HG03520 (cell line): ENCODE measurements around the gene RBM47.

Experiments used
- ATAC-seq: cut with Tn5 transposase; IDR thresholded peaks from one replicate; pipeline ENCODE4 v1.9.1; 2021; ENCODE audit warnings: mild to moderate bottlenecking, moderate library complexity; ENCODE audit not compliant: unreplicated experiment

The RBM47 gene

DNA sequence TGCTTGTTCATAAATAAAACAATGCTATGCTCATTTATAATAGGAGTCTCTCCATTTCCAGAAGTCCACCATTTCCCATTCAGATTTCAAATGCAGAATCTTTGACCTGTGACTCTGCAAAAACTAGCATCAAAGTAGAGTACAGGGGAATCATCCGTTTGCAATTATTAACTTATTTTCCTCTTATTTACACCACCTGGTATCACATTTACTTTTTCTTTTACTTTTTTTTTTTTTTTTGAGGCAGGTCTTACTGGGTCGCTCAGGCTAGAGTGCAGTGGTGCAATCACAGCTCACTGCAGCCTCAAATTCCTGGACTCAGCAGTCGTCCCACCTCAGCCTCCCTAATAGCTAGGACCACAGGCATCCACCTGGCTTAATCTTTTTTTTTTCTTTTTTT, 37.6 kb downstream of the RBM47 start:
- no peak for ATAC-seq

GRCh38 chr4:40587826-40588225, 41.8 kb downstream of the RBM47 start:
- no peak for ATAC-seq

DNA sequence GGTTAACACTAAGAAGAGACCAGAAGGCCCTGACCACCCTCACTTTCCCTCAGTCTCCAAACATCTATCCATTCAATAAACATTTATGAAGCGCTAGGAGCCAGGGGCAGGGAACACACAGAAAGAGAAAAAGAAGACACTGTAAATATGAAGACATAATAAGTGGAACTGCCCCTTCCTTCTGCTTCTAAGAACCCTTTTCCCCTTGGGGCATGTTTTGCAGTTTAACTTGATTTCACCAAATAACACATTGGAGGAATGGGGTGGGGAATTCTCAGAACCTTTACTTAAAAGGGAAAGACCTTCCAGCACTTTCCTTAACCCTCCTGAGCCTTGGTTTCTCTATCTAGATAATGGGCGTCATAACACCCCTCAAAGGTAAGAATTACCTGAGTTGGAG, 42.3 kb downstream of the RBM47 start:
- ATAC-seq: no peak

- no peak for ATAC-seq
Measured at GRCh38 chr4:40586729-40587128, 42.9 kb downstream of the RBM47 start.

DNA sequence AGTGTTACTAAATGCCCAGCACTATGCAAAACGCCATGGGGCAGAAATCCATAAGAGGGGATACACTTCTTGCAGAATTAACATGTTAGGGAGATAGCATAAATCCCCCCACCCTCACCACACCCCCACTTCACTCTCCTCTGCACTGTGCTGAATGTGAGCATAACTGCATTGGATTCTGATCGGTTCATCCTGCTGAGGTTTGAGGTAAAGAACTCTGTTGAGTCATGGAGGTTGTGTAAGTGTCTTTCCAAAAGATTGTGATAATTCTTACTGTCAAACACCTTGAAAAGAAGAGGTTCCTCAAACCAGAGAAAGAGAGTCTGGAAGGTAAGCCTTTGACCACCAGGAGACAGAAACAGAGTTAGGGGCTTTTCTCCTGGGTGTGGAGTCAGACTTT, 43.6 kb downstream of the RBM47 start:
- no peak for ATAC-seq

DNA sequence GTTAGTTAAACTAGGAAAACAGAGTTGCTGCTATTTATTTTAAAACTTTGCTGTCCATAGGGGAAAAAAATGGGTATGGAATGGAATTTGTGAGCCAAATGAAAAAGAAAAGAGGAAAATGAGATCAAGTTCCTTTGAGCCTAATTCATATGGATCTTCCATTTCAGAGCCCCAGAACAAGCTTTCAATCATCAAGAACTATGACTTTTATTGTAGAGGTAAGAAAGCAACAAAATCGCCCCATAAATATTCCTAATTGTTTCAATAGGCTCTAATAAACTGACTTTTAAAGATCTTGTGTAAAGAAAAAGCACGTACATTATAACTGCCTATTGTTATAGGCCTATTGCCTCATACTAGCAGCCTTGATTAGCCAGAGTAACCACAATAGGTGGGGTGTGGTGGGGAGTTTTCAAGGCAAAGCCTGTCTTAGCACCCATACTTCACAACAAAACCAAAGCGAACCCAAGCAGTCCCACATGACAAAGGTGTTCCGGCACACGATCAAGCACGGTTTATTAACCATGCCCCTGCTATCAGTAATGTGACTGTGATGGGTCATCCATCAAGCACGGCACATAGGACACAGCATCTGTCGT, 44.4 kb downstream of the RBM47 start:
- ATAC-seq: no peak

DNA sequence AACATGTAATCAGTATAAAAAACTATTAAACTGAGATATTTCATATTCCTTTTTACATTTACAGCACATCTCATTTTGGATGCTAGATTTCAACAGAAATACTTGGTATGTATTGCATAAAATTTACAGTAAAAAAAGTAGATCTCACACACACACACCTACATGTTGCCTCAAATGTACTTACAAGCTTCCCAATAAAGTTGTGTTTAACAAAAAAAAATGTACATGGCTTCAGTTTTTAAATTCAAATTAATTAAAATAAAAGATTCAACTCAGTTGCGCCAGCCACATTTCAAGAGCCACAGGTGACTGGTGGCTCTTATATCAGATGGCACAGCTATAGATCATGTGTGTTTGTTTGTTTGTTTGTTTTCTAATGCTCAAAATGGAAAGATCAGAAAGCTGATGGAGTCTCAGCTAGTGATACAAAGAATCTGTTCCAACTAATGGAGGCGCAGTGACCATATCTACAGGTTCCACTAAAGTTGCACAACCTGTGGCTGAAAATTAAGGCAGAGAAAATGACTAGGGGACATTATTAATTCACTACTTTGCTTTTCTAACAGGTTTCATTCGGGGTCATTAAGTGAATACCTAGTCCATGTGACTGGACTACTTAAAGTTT, 45.0 kb downstream of the RBM47 start:
- no peak for ATAC-seq

GRCh38 chr4:40583850-40584439, 45.7 kb downstream of the RBM47 start:
- ATAC-seq: no peak

- no peak for ATAC-seq
Measured at GRCh38 chr4:40582413-40582812, 47.3 kb downstream of the RBM47 start.

GRCh38 chr4:40581254-40582140, 48.2 kb downstream of the RBM47 start:
- no peak for ATAC-seq

DNA sequence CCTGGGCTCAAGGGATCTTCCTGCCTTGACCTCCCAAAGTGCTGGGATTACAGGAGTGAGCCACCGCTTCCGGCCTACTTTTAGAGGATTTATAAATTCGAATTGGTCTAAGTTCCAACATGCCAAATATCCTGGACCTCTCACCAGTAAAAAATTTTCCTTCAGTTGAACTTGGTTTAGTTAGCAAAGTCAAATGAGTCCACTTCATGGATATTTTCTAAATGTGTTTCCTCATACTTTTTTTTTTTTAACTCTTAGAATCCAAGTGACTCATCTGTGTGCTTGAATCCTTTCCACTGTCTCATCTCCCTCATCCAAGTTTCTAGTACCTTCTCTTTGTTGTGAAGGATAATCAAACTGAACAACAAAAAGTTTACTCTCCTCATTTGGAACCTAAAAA, 49.7 kb downstream of the RBM47 start:
- no peak for ATAC-seq

DNA sequence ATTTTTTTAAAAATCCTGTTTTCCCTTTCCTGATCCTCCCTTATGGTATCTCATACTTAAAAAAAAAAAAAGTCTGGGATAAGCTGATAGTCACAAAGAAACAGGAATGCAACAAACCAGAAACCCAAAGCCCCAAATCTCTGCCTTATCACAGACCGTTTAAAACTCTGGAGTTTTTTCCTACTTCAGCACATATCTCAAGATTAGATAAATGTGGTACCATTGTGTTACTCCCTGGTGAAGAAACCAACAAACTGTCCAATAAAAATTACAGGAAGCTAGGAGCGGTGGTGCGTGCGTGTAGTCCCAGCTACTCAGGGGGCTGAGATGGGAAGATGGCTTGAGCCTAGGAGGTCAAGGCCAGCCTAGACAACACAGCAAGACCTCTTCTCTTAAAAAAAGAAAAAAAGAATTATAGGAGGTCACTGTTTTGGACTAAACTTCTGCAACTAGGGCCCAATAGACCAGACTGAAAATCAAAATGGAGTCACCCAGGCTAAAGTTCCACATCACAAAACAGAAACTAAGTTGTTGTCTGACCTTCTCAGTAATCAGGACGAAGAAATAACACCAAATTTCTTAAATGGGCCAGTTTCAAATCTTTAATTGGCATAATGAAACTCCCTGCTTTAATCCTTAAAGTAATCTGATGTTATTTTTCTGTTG, 51.9 kb downstream of the RBM47 start:
- ATAC-seq: no peak

GRCh38 chr4:40576651-40577480, 52.8 kb downstream of the RBM47 start:
- peak; percentile 63 for ATAC-seq

GRCh38 chr4:40575846-40576245, 53.8 kb downstream of the RBM47 start:
- no peak for ATAC-seq

- ATAC-seq: no peak
Measured at GRCh38 chr4:40573593-40574311, 55.9 kb downstream of the RBM47 start.

DNA sequence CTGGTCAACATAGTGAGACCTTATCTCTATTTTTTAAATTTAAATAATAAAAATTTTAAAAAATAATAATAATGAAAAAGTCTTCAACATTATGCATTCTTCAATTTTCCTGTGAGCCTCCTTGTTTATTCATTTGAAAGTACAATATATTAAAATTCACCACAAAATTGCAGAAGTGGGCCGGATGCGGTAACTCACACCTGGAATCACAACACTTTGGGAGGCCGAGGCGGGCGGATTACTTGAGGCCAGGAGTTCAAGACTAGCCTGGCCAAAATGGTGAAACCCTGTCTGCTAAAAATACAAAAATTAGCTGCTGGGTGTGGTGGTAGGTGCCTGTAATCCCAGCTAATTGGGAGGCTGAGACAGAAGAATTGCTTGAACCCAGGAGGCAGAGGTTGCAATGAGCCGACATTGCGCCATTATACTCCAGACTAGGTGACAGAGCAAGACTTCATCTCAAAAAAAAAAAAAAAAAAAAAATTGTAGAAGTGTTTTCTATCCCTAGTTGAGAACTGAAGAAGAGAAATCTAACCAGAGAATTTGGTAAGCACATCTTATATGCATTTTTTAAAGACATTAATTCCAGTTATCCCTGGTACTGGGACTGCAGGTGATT, 56.9 kb downstream of the RBM47 start:
- ATAC-seq: no peak

GRCh38 chr4:40571208-40571607, 58.5 kb downstream of the RBM47 start:
- ATAC-seq: no peak

GRCh38 chr4:40570348-40571077, 59.2 kb downstream of the RBM47 start:
- ATAC-seq: no peak
